ENCODE results near the gene SAGE1.
"Not testable (repeated sequence)": the region's sequence is repeated elsewhere in the genome, so short reads cannot be mapped to it uniquely, and the experiment has no call there.

SAGE1 gene, protein sequence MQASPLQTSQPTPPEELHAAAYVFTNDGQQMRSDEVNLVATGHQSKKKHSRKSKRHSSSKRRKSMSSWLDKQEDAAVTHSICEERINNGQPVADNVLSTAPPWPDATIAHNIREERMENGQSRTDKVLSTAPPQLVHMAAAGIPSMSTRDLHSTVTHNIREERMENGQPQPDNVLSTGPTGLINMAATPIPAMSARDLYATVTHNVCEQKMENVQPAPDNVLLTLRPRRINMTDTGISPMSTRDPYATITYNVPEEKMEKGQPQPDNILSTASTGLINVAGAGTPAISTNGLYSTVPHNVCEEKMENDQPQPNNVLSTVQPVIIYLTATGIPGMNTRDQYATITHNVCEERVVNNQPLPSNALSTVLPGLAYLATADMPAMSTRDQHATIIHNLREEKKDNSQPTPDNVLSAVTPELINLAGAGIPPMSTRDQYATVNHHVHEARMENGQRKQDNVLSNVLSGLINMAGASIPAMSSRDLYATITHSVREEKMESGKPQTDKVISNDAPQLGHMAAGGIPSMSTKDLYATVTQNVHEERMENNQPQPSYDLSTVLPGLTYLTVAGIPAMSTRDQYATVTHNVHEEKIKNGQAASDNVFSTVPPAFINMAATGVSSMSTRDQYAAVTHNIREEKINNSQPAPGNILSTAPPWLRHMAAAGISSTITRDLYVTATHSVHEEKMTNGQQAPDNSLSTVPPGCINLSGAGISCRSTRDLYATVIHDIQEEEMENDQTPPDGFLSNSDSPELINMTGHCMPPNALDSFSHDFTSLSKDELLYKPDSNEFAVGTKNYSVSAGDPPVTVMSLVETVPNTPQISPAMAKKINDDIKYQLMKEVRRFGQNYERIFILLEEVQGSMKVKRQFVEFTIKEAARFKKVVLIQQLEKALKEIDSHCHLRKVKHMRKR

DNA sequence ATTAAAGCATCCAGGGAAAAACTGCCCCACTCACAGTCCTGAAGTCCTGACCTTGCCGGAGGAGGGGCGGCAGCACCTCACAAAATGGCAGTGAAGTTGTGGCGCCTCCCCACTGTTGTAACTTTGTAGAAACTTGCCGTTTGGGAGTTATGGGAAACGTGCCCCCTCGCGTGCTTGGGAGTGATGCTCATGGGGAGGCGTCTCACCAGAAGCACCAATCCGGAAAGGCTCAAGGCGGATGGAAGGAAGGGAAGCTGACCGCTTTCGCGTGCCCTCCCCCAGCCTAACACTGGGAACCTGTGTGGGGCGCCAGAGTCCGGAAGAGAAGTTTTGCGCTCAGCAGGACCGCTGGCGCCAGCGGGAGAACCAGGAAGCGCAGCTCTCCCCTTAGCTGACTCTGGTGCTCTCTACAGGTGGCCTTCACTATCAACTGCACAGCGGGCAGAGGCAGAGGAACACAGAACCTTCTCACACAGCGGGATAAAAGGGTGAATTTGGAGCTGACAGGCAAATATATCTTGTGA, at the start of gene SAGE1, which contains the start of gene CT45A10:
Gene SAGE1 (plus strand): TSS at position 423 of the 524 bp plus-strand sequence. CDS start 2,527 bp downstream, outside the sequence.
Gene CT45A10 (minus strand): TSS at position 151 of the 524 bp plus-strand sequence. CDS start 8,100 bp downstream, outside the sequence.
- no peak for DNase-seq

DNA sequence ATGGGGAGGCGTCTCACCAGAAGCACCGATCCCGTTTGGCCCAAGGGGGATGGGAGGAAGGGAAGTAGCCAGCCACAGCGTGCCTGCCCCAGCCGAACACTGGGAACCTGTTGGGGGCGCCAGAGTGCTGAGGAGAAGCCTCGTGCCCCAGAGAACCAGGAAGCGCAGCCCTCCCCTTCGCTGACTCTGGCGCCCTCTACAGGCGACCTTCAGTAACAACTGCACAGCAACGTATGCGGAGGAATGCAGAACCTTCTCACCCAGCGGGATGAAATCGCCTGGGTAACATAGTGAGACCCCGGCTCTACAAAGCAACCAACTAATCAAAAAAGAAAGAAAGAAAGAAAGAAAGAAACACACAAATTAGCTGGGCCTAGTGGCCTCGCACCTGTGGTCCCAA, 39.1 kb upstream of the SAGE1 start, which contains the start of gene CT45A8:
Gene CT45A8 (minus strand): TSS at position 101 of the 400 bp plus-strand sequence. CDS start 3,755 bp downstream, outside the sequence.
- DNase-seq, result not testable (repeated sequence)

DNA sequence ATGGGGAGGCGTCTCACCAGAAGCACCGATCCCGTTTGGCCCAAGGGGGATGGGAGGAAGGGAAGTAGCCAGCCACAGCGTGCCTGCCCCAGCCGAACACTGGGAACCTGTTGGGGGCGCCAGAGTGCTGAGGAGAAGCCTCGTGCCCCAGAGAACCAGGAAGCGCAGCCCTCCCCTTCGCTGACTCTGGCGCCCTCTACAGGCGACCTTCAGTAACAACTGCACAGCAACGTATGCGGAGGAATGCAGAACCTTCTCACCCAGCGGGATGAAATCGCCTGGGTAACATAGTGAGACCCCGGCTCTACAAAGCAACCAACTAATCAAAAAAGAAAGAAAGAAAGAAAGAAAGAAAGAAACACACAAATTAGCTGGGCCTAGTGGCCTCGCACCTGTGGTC, 21.8 kb upstream of the SAGE1 start, which contains the start of gene CT45A9:
Gene CT45A9 (minus strand): TSS at position 101 of the 400 bp plus-strand sequence. CDS start 3,751 bp downstream, outside the sequence.
- not testable (repeated sequence) for DNase-seq

DNA sequence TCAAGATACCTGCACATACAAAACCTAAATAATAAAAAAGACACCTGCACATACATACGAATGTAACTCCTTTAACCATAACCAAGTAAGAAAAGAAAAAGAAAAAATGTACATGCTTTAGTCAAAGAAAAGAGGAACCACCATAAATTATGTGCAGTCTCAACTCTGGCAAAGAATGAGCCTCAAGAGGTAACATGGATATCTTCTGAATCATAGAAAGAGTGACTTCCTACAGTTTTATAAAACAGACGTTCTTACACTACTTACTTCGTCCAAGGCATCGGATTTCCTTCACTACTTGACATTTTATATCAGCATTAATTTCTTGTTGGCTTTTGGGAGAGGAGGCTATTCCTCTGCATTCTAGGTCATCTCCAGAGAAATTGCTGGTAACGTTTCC, 10.8 kb upstream of the SAGE1 start:
- not testable (repeated sequence) for DNase-seq

DNA sequence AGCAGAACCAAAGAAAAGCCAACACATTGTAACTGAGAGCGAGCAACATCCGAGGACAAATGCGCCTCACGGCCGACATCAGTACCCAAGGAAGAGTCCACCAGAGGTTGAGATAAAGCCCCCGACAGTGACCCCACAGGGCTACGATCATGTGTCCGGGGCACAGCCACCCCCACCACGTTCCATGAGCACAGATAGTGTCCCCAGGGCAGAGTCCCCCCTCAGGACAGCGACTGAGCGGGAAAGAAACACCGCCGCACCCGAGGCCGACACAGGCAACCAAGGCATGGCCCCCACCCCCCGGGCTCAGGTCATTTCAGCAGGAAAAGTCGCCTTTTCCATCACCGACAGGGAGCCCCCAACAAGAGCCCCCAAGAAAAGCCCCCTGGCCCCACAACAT, 5.3 kb upstream of the SAGE1 start:
- DNase-seq, result not testable (repeated sequence)

DNA sequence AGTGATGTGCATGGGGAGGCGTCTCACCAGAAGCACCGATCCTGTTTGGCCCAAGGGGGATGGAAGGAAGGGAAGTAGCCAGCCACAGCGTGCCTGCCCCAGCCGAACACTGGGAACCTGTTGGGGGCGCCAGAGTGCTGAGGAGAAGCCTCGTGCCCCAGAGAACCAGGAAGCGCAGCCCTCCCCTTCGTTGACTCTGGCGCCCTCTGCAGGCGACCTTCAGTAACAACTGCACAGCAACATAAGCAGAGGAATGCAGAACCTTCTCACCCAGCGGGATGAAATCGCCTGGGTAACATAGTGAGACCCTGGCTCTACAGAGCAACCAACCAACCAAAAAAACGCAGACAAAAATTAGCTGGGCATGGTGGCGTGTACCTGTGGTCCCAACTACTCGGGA, 4.5 kb upstream of the SAGE1 start:
- not testable (repeated sequence) for DNase-seq

DNA sequence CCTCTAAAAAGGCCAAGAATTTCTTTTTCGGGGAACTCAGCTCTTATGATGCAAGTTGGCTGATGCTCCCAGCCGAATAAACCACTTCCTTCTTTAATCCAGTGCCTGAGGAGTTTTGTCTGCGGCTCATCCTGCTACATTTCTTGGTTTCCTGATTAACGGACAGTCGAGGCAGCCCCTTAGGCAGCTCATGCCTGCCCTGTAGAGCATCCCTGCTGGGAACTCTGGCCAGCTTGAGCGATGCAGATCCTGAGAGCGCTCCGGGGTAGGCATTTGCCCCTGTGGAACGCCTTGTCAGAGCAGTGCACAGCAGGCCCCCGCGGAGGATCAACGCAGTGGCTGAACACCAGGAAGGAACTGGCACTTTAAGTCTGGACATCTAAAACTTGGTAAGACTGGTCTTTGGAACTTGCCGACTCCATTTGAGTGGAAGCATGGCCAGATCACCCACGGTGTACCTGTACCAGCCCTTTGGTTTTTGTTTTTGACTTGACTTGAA, 3.4 kb upstream of the SAGE1 start:
- DNase-seq, result no peak

DNA sequence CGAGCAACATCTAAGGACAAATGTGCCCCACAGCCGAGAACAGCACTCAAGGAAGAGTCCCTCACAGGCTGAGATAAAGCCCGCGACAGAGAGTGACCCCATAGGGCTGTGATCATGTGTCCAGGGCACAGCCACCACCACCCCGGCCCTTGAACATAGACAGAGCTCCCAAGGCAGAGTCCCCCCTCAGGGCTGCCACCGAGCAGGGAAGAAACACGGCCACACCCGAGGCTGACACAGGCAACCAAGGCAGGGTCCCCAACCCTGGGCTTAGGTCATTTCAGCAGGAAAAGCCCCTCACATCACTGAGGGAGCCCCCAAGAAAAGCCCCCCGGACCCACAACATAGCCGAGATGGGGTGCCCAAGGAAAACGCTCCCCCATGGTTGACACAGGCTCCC, 735 bp upstream of the SAGE1 start:
- DNase-seq, result no peak

DNA sequence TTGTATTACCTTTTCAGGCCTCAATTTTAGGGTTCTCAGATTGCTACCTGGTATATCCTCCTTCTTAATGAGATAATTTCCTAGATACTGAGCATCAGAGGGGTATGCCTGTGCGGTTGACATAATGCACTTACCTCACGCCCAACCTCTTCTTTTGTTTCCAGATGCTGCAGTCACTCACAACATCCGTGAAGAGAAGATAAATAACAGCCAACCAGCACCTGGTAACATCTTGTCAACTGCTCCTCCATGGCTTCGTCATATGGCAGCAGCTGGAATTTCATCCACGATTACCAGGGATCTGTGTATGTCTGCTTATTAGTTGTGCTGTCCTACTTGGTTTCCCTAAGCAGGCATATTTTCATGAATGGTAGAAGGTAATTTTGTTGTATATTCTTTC, 16.7 kb downstream of the SAGE1 start:
- no peak for DNase-seq

DNA sequence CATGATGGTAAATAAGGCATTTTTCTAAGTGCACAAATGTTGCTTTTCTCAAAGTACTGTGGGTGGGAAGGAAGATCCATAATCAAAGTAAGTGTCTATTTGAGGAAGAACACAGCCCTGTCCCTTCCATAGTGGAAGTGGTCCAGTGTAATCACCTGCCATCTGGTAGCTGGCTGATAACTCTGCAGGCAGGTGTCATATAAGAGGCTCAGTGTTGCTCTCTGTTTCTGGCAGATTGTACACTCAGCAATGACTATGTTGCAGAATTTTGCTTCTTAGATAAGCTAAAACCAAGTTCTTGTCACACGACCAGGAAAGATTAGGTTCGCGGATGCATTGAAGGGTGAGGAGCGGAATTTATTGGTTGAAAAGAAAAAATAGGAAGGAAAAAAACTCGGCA, 20.9 kb downstream of the SAGE1 start:
- DNase-seq, result no peak

DNA sequence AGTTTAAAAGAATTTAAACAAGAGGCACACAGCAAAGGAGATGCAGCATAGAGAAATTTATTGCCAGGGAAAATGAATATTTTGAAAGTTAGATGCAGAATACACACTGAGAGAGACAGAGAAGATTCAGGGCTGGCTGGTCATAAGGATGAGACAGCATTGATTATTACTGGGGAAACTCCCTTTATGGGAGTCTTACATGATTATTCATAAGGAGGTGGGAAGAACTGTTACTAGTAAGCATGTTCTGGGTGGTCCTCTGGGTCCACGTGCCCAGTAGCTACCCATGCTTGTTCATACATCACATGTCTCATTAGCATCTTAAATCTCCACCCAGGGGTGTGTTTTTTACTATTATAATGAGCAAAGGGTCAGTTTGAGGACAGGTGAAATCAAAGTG, 27.0 kb downstream of the SAGE1 start:
- DNase-seq, result not testable (repeated sequence)

DNA sequence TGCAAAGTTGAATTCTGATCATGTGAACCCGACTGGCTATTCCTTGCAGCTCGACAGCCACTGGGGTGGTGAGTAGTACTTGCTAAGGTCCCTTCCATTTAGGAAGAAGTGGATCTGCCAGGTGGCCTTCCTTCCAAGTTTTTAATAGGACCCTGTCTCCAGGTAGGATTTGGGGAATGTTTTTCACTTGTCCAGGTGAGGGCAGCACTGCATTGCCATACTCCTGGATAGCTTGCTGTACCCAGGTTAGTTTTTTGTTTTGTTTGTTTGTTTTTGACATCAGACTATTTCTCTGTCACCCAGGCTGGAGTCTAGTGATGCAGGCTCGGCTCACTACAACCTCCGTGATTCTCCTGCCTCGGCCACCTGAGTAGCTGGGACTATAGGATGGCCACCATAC, 29.8 kb downstream of the SAGE1 start:
- no peak for DNase-seq

DNA sequence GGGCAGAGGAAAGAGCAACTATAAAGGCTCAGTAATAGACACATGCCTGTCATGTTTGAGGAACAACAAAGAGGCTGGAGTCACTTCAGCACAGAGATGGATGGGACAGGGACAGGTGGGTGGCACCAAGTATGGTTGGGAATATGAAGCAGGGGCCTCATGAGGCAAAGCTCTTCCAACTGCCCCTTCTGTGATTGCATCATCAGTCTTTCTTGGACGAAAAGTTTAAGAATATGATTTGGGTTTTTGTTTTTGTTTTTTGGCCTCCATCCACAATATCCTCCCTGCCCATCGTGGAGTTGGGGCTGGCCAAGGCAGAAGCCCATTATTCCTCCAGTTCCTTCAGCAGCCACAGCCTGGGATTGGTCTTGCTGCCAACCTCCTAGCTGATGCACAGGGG, 34.4 kb downstream of the SAGE1 start:
- DNase-seq, result no peak

DNA sequence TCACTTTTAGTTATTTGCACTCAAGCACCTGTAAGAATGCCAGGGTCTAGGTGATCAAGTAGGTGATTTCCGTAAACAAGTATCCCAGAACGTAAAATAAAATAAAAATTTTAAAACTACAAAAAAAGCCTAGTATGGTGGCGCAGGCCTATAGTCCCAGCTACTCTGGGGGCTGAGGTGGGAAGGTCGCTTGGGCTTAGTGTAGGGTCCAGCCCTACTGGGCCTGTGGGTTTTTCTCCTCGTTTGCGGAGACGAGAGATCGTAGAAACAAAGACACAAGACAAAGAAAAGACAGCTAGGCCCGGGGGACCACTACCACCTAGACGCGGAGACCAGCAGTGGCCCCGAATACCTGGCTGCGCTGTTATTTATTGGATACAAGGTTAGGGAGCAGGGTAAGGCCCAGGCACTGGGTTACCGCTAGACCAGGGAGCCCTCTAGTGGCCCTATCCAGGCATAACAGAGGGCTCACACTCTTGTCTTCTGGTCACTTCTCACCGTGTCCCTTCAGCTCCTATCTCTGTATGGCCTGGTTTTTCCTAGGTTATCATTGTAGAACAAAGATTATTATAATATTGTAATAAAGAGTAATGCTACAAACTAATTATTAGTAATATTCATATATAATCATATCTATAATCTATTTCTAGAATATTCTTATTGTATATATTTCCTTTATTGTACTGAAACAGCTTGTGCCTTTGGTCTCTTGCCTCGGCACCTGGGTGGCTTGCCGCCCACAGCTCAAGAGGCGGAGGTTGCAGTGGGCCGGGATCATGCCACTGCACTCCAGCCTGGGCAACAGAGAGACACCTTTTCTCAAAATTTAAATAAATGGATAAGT, 38.4 kb downstream of the SAGE1 start:
- DNase-seq, result no peak

DNA sequence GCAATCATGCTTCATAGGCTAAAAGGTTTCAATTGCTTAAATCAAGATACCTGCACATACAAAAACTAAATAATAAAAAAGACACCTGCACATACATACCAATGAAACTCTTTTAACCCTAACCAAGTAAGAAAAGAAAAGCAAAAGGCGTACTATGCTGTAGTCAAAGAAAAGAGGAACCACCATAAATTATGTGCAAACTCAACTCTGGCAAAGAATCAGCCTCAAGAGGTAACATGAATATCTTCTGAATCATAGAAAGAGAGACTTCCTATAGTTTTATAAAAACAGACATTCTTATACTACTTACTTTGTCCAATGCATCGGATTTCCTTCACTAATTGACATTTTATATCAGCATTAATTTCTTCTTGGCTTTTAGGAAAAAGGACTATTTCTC, 51.0 kb downstream of the SAGE1 start:
- no peak for DNase-seq

DNA sequence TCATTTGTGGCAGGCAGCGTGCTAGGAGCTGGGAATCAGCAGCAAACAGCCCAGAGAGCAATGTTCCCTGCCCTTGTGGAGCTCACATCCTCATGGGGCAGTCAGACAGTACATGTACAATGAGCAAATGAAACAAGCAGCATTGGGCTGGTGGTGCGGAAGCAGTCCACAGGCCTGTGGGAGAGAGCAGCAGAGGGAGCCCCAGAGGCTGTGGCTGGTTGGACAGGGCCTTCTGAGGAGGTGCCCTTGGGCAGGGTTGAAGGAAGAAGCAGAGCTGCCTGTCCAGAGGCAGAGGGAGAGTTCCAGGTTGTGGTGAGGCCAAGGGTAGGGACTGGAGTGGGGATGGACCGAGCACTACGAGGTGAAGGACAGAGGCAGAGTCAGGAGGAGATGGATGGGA, 57.8 kb downstream of the SAGE1 start:
- no peak for DNase-seq

All from SIG-M5 (cell line).